GM18858 (cell line): ENCODE results near the gene ZNF821.
"Not testable (repeated sequence)": the region's sequence is repeated elsewhere in the genome, so short reads cannot be mapped to it uniquely, and the experiment has no call there.

Source experiments
- ATAC-seq: cut with Tn5 transposase; IDR thresholded peaks from one replicate; pipeline ENCODE4 v1.9.1; 2021; ENCODE audit not compliant: unreplicated experiment

ZNF821 gene, protein sequence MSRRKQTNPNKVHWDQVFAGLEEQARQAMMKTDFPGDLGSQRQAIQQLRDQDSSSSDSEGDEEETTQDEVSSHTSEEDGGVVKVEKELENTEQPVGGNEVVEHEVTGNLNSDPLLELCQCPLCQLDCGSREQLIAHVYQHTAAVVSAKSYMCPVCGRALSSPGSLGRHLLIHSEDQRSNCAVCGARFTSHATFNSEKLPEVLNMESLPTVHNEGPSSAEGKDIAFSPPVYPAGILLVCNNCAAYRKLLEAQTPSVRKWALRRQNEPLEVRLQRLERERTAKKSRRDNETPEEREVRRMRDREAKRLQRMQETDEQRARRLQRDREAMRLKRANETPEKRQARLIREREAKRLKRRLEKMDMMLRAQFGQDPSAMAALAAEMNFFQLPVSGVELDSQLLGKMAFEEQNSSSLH

DNA sequence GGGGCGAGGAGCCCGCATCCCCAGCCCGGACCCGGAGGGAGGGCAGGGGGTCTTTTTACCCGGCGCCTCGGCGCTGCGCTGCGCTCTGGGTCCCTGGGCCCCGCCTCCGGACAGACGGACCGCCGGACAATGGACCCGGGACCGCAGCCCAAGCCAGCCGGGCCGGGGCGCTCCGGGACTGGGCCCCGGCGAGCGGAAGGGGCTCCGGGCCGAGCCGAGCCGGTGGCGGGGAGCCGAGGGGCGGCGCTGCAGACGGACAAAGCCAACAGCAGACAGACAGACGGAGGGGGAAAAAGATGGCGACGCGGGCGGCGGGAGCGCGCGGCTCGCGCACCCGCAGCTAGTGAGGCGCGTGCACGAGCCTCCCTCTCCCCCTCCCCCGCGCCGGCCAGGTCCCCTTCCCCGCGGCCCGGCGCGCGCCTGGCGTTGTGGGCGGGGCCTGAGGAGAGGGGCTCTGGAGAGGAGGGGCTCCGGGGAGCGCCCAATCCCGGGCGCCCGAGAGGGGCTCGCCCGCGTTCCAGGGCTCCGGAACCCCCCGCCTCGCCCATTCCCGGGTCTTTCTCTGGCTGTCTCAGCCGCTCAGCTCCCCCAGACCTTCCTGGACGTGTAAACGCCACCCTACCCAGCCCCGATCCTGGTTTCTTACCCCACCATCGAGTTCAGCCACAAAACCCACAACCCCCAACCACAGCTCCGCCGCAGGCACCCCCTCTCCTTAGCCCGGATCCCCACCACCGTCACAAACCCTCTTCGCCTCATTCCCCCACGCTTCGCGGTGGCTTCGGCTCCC lies at the start of gene ZNF821:
ZNF821 (minus strand) TSS at position 334 of the 790 bp plus-strand sequence. CDS start 4,236 bp downstream, outside the sequence.
- ATAC-seq = no peak

DNA sequence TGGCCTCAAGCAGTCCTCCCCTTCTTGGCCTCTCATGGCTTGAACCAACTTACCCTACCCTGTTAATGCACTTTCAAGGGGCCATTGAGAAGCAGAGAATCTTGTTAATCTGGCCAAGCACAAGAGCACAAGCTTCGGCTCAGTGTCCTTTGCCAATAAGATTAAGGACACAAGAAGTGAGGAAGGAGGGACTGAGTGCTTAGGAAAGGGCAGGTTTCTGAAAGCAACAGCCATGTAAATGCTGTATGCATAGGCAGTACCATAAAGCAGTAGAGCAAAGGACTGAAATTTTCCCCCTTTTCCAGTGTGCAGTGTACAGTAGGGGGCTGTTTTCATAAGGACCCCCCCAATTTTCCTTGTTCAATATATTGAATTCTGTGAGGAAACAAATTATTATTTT lies 49.0 kb upstream of the ZNF821 start:
- ATAC-seq = no peak

DNA sequence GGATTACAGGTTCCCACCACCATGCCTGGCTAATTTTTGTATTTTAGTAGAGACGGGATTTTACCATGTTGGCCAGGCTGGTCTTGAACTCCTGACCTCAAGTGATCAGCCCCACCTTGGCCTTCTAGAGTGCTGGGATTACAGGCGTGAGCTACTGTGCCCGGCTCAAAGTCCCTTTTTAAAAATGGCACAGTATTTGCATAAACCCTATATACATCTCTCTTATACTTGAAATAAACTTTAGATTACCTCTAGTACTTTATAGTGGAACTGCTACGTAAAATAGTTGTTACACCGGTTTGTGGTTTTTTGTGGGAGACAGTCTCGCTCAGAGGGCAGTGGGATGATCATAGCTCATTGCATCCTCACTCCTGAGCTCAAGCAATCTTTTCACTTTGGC lies 47.6 kb upstream of the ZNF821 start:
- no peak for ATAC-seq

DNA sequence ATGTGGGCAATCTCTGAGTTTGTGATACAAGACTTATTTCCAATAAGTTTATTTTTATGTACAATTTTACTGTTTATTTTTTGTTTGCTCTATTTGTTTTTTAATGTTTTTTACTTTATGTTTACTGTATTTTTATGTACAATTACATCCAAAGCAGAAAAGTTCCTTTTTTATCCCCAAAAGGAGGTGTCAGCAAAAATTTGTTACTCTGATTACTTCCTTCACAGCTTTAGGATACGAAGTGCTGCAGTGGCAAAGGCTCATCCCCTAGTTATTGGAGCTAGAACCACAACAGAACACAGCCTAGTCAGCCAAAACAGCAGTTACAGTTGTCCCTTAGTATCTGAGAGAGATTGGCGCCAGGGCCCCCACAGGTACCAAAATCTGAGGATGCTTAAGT lies 47.0 kb upstream of the ZNF821 start:
- ATAC-seq = no peak

DNA sequence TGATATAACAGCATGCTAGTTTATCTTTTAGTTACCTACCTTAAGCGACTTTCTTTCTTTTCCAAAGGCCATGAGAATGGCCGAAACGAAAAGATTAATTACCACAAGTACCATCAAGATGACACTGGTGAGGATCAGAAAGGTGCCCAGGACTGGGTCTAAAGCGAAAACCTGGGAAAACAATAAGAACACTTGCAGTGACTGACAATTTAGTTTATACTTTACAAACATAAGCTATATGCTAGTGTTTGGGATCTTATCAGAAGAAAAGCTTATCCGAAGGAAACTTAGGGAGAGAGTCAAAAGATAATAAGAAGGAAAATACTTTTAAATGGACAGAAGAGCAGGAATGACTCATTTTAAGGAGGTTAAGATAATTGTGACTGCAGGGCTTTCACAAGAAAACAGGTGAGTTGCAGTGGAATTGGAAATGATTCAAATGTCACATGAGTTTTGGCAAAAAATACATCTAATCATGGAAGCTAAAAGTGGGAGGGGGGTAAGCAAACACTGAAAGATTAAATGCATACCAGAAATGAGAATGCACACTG lies 46.1 kb upstream of the ZNF821 start:
- ATAC-seq = no peak

DNA sequence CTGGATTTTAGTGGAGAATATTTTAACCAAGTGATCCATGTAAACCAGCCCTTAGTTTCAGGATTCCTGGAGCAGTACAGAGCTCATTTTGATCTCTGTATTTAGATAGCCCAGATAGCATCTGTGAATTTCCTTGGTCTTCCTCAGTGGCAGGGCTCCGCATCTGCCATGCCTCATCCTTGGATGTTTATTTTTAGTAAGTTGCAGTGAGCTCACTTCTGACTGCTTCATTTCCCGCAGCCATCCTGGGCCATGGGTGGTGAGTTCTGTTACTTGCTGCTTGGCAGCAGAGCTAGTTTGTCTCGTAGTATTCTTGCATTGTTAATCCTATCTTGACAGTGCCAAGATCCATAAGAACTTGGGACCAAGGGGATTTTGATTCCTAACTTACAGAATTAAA lies 45.1 kb upstream of the ZNF821 start:
- no peak for ATAC-seq

DNA sequence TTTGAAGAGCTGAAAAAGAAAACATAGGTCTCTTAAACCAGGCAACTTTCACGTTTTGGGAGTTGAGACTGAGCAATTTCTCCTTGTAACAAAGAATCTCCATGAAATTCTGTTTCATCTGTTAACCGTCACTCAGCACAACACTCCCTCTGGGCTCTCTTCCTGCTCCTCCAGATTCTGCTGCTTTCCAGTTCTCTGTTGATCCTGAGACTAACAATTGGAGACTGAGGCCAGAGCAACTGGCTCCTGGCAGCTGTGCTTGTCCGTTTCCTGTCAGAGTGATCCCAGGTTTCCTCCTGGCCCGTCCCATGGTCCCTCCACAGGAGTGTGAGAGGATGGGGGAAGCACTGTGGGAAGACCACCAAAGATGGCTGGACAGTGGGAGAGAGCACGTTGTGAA lies 43.8 kb upstream of the ZNF821 start:
- no peak for ATAC-seq

DNA sequence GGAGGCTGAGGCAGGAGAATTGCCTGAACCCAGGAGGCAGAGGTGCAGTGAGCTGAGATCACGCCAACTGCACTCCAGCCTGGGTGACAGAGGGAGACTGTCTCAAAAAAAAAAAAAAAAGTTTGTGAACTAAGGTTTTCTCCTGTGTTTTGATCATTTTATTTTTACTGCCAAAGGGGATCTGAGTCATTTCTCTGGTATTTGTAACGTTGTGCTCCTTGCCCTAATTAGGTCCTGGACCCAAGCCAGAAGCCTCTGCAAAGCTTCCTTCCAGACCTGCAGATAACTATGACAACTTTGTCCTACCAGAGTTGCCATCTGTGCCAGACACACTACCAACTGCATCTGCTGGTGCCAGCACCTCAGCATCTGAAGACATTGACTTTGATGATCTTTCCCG lies 43.4 kb upstream of the ZNF821 start:
- ATAC-seq = no peak

DNA sequence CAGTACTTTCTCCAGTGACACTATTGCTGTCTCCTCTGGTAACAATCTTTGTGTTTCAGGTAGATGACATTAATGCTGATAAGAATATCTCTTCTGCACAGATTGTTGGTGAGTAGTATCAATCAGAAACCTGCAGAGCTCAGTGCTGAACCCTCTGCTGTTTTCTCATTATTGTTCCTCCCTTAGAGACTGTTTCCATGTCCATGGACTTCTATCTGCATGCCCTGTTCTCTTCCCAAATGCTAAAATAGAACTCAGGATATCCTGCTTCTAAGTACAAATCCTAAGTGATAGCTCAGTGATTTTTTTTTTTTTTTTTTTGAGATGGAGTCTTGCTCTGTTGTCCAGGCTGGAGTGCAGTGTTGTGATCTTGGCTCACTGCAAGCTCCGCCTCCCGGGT lies 40.7 kb upstream of the ZNF821 start:
- ATAC-seq = no peak

DNA sequence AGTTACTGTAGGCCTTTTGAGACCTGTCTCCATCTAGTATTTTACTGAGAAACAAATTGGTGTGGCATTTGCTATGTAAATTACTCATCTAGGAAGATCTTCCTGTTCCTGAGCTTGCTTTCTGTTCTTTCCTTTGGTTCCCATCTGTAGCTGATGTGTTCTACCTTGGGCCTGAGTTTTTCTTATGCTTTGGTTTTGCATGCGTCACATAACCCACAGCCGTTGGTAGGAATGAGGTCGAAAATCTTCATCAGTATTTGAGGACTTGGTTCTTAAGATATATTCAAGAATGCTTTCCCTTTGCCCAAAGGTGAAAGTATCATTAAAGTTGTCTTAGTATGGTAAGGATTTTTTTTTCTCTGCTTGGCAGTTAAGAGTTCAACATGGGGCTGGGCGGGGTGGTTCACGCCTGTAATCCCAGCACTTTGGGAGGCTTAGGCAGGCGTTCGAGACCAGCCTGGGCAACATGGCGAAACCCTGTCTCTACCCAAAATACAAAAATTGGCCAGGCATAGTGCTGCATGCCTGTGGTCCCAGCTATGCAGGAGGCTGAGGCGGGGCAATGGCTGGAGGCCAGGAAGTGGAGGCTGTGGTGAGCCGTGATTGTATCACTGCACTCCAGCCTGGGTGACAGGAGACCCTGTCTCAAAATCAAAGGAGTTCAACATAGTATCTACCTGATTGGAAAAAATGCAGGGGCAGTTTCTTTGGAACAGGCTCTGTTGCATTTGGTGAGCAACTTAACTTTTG lies 40.1 kb upstream of the ZNF821 start:
- ATAC-seq = no peak

DNA sequence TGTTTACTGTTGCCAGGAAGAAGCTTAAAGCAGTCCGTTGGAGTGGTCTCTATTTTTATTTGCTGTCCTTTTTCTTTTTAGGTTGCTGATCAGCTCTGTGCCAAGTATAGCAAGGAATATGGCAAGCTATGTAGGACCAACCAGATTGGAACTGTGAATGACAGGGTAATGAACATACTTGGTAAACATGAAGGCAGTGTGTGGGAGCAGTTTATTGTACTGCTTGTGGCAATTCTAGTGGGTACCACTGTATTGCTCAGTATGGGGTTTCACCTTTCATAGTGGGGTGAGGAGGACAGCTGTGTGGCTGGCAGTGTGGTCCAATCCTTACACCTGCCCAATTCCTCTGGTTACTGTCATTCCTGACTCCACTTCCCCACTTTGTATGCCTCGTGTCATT lies 36.7 kb upstream of the ZNF821 start:
- ATAC-seq = no peak

DNA sequence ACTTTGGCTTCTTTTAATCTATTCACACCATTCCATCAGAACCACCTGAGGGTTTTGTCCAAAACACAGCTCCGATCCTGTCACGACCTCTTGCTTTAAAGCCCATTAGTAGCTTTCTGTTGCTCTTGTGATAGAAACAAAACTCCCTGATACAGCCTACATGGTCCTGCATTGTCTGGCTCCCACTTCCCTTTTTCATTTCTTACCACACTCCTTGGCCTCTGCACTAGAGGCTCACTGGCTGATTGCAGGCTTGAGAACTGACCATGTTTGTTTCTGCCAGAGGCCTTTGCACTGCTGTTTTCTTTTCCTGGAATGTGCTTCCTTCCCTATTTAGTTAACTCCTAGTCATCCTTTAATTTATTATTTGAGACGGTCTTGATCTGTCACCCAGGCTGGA lies 35.1 kb upstream of the ZNF821 start:
- peak; percentile 81 for ATAC-seq

DNA sequence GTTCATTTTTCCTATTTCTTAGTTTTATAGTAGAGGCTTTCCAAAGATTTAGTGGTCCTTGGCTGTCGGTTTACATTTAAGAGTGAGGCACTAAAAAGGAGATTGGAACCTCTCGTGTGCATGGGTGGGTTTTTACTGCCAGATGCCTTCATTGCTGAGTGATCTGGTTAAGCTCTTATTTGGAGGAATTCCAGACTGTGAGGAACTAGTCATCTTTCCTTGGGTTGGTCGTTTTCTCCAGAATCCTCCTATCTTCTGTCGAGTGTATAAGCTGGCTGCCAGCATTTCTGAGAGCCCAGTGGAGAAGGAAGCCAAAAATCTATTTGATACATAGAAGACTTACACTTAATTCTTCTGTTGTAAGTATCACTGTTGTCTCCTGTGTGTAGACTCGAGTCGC lies 33.9 kb upstream of the ZNF821 start:
- no peak for ATAC-seq

DNA sequence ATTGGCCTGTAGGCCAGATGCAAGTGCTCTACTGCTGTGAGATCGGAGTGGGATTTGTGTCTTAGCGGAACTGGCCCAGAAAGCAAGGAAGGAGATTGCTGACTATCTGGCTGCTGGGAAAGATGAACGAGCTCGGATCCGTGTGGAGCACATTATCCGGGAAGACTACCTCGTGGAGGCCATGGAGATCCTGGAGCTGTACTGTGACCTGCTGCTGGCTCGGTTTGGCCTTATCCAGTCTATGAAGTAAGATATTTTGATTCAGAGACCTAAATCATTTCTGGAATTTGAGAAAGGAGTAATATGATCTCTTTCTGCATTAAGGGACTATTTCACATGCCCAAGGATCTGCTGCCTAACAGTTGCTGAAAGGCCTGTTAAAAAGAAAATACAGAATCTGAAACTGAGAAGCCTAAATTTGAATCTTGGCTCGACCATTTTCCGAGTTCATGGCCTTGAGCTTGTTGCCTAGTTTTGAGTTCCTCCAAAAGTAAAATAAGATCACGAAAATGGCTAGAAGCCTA lies 32.5 kb upstream of the ZNF821 start:
- ATAC-seq = no peak

DNA sequence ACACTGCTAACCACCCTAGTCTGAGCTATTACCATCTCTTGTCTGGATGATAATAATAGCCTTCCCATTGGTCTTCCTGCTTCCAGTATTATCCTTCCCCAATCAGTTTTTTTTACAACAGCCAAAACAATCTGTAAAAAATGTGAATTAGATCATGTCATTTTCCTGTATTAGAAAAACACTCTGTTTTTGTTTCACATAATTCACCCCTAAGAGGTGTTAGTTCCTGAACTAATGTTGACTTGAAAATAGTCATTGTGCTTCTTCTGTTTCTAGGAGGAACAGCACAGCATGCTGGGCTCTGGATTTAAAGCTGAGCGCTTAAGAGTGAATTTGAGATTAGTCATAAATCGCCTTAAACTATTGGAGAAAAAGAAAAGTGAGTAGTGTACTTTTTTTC lies 31.4 kb upstream of the ZNF821 start:
- ATAC-seq = no peak

DNA sequence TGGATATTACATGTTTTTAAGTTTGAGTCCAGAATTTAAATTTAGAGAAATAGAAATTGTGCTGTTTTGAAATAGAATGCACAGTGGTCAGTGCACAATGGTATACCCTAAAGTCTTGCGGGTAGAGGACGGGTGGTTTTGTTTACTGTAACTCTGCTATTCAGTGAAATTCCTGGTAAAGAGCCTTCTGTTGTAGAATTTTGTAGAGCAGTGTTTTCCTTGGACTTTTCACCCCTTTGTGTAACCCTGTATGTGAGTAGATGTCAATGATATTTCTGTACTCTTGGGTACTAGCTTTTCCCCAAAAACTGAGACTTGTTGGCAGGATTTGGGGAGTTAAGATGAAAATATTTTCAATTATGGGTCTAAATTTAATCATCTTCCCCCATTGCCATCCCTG lies 30.8 kb upstream of the ZNF821 start:
- no peak for ATAC-seq

DNA sequence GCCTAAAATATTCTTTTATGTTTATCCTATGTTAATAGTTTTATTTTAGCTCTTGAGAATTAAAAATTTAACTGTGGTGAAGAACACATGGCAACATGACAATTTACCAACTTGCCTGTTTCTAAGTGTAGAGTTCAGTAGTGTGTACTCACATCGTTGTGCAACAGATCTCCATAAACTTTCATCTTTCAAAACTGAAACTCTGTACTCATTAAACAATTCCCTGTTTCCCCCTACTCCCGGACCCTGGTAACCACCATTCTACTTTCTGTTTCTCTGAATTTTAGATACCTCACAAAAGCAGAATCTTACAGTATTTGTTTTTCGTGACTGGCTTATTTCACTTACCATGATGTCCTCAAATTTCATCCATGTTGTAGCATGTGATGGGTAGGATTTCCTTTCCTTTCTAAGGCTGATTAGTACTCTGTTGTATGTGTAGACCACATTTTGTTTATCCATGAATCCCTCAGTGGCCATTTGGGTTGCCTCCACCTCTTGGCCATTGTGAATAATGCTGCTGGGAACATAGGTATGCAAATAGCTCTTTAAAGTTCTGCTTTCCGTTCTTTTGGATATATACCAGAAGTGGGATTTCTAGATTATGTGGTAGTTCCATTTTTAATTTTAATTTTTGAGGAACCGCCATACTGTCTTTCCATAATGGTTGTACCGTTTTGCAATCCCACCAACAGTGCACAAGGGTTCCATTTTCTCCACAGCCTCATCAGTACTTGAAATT lies 28.7 kb upstream of the ZNF821 start:
- ATAC-seq = no peak

DNA sequence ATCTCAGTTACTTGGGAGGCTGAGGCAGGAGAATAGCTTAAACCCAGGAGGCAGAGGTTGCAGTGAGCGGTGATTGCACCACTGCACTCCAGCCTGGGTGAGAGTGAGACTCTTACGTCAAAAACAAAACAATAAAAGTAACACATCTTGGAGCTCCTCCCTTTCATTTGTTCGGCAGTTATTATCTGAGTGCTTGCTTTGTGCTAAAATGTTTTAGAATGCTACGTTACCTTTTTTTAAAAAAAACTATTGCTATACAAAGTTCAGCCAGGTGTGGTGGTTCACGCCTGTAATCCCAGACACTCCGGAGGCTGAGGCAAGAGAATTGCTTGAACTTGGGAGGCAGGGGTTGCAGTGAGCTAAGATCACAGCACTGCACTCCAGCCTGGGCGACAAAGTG lies 27.1 kb upstream of the ZNF821 start:
- ATAC-seq = no peak

DNA sequence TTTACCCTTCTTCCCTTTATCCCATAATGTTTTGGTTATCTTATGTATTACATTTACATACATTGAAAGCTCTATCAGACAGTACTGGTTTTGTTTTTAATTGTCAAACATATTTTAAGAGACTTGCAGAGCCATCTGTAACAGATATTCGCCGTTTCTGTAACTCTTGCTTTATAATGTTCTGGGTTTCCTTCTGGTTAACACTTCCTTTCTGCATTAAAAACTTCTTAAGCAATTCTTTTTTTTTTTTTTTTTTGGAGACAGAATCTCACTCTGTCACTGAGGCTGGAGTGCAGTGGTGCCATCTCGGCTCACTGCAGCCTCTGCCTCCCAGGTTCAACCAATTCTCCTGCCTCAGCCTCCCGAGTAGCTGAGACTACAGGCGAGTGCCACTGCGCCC lies 21.8 kb upstream of the ZNF821 start:
- not testable (repeated sequence) for ATAC-seq

DNA sequence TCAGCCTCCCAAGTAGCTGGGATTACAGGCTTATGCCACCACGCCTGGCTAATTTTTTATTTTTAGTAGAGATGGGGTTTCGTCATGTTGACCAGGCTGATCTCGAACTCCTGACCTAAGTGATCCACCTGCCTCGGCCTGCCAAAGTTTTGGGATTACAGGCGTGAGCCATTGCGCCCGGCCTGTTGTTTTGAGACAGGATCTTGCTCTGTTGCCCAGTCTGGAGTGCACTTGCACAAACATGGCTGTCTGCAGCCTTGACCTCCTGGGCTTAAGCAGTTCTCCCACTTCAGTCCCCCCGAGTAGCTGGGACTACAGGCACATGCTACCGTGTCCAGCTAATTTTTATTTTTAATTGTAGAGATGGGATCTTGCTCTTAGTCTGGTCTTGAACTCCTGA lies 20.3 kb upstream of the ZNF821 start:
- no peak for ATAC-seq
